Transverse colon (tissue), 3 donors: ENCODE data around the gene TOX2.

Experiments used
- CTCF ChIP-seq, 5 experiments: fragments of 200-600 bp in 3 of 5; fragments of 450-650 bp in 2 of 5; sonication (generic) in 3 of 5; IDR thresholded peaks; 1 replicate in 2 of 5; 2 replicates in 3 of 5; pipeline ENCODE4 v1.5.1; 2016 to 2017; ENCODE audit warnings: antibody characterized with exemption in 5 of 5, inconsistent platforms in 3 of 5, mild to moderate bottlenecking in 2 of 5, moderate library complexity in 1 of 5
- EP300 ChIP-seq: sonication (generic); formaldehyde crosslinking; IDR thresholded peaks from one replicate; pipeline ENCODE4 v1.6.1; 2017; ENCODE audit warnings: antibody characterized with exemption, low read depth
- POLR2A ChIP-seq: fragments of 450-650 bp; IDR thresholded peaks from one replicate; pipeline ENCODE4 v1.6.1; 2016; ENCODE audit warnings: antibody characterized with exemption, mild to moderate bottlenecking, moderate library complexity

GRCh38 chr20:43909211-43909610 is 5.4 kb upstream of the TOX2 start:
- TF ChIP-seq POLR2A: no peak
- TF ChIP-seq CTCF (IDR thresholded peaks at IDR 0.05): no peak
- TF ChIP-seq EP300: no peak
